Cardiac muscle cell (in vitro differentiated cells and primary cell): Measurements from ENCODE around the gene RBCK1. TPM values are rescaled to one million over a fixed set of nuclear protein-coding genes. Genes with fewer than 3 reads are reported as not detected.

Source experiments
- DNase-seq, 2 donors: peaks; one replicate each; pipeline versions ENCODE4 v3.0.0 to v3.0.0-alpha.2; 2010 to 2017; ENCODE audit warnings: low read depth in 1 of 2, low spot score in 1 of 2
- H3K27ac ChIP-seq: fragments of 200-600 bp; sonication (generic); 2 replicates; pipeline ENCODE4 v1.5.1; 2016
- H3K27me3 ChIP-seq: fragments of 200-600 bp; sonication (generic); 2 replicates; pipeline ENCODE4 v1.6.0; 2016; ENCODE audit warnings: control low read depth
- H3K36me3 ChIP-seq: fragments of 200-600 bp; sonication (generic); 2 replicates; pipeline ENCODE4 v1.5.1; 2016; ENCODE audit warnings: control low read depth
- H3K4me1 ChIP-seq: fragments of 200-600 bp; sonication (generic); 2 replicates; pipeline ENCODE4 v1.8.1; 2017; ENCODE audit warnings: low read depth, mild to moderate bottlenecking, mixed run types
- H3K4me3 ChIP-seq: fragments of 200-600 bp; sonication (generic); 2 replicates; pipeline ENCODE4 v1.5.1; 2016; ENCODE audit warnings: mild to moderate bottlenecking
- H3K9me3 ChIP-seq: fragments of 200-600 bp; sonication (generic); 2 replicates; pipeline ENCODE4 v1.5.1; 2017; ENCODE audit warnings: low read depth, mild to moderate bottlenecking, control low read depth
- CTCF ChIP-seq: IDR thresholded peaks from 2 replicates; pipeline ENCODE4 v1.5.1; 2012; ENCODE audit warnings: low read depth, mild to moderate bottlenecking, low read length
- polyA plus RNA-seq: library from polyadenylated mRNA; unstranded; fragments of >200 nt; fragmentation: Nextera tagmentation; extraction: Ambion mirVana; gene quantifications from 2 replicates; pipeline ENCODE4 v1.2.1, GENCODE V29; 2016
- total RNA-seq: library from RNA; depleted of rRNA; stranded (reverse); fragments of >200 nt; gene quantifications from 2 replicates; pipeline ENCODE4 v1.2.3, GENCODE V29; 2016

The RBCK1 gene
- total and polyA plus RNA-seq, 2 experiments from 2014 or later = 51.5 to 104 TPM

- DNase-seq = no peak
- peaks cover 8% of the 10 kb centered on the region for H3K36me3 ChIP-seq
- H3K4me3 ChIP-seq = no peak overlapping the region
- no peak overlapping the region for H3K27ac ChIP-seq
- no peak for TF ChIP-seq CTCF
- H3K27me3 ChIP-seq = no peaks in the 10 kb centered on the region
- H3K4me1 ChIP-seq = no peaks in the 10 kb centered on the region
- no peaks in the 10 kb centered on the region for H3K9me3 ChIP-seq
Measured at GRCh38 chr20:417801-418342, 9.8 kb downstream of the RBCK1 start.

DNA sequence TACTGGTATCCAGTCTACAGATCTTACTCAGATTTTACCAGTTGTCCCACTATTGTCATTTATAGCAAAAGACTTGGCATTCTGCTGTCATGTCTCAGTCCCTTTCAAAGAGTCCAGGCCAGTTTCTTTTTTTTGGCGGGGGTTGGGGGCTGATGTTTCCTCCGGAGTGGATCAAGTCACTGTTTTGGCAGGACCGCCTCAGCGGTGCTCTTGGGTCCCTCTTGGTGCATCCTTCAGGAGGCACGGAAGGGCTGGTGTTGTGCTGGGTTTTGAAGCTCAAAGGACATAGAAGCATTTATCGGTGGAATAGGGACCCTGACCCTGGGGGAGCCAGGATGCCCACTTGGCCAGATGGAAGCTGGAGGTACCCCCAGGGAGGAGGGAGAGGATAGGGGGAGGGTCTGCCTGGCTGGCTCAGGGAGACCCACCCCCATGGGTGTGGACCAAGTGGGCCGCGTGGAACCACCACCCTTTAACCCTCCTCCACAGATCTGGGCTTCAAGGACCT is 10.8 kb downstream of the RBCK1 start:
- no peaks in the 10 kb centered on the region for H3K27me3 ChIP-seq
- no peak overlapping the region for H3K27ac ChIP-seq
- peaks cover 11% of the 10 kb centered on the region for H3K36me3 ChIP-seq
- no peak overlapping the region for H3K4me3 ChIP-seq
- no peaks in the 10 kb centered on the region for H3K4me1 ChIP-seq
- no peak for DNase-seq
- no peaks in the 10 kb centered on the region for H3K9me3 ChIP-seq
- no peak for TF ChIP-seq CTCF

DNA sequence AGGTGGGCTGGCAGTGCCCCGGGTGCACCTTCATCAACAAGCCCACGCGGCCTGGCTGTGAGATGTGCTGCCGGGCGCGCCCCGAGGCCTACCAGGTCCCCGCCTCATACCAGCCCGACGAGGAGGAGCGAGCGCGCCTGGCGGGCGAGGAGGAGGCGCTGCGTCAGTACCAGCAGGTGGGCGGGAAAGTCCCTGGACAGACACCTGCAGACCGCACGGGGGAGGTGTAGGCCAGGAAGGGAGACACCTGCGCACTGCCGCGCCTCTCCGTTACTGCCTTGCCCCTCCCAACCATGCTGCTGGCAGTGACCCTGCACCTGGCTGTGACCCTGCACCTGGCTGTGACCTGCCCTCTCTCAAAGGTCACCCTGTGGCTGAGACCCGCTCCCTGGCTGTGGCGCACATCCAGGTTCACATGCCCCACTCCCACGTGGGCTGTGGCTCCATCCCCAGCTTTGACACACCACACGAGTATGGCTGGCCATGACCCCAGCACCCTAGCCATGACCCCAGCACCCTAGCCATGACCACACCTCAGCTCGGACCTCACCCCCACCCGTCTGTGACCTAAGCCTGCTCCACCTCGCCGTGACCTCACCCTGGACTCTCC is 11.6 kb downstream of the RBCK1 start:
- no peaks in the 10 kb centered on the region for H3K4me1 ChIP-seq
- H3K36me3 ChIP-seq = peaks cover 11% of the 10 kb centered on the region
- no peaks in the 10 kb centered on the region for H3K9me3 ChIP-seq
- H3K27ac ChIP-seq = no peak overlapping the region
- no peak for DNase-seq
- no peak for TF ChIP-seq CTCF
- H3K4me3 ChIP-seq = no peak overlapping the region
- H3K27me3 ChIP-seq = no peaks in the 10 kb centered on the region

- TF ChIP-seq CTCF = no peak
Measured at GRCh38 chr20:420166-420620, 12.1 kb downstream of the RBCK1 start.

DNA sequence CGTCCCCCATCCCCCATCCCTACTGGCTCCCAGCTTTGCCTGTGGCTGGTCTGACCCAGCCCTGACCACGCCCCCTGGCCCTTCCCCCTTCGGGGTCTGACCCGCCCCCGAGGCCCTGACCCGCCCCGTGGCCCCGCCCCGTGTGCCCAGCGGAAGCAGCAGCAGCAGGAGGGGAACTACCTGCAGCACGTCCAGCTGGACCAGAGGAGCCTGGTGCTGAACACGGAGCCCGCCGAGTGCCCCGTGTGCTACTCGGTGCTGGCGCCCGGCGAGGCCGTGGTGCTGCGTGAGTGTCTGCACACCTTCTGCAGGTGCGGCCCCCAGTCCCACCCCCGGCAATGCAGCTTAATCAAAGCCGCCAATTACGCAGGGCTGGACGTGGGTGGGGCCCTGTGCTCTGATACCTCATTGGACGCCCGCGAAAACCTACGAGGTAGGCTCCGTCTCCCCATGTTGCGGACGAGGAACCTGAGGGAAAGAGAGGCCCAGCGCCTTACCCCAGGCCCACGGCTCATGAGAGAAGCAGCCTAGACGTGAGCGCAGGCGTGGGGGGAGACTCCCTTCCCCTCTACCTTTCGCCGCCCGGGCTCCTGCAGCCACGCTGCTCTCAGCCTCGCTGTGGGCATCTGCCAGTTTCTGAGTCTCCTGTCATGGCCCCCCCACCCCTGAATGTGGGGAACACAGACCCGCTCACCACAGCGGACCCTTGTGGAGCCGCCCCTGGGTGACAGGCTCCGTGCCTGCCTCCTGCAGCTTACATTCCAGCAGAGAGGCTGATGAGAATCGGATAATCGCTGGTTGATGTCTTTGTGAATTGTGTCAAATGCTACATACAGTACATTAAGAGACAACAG is 12.8 kb downstream of the RBCK1 start:
- Histone ChIP-seq H3K9me3 (no peaks in the 10 kb centered on the region), H3K4me3 (no peak overlapping the region), H3K36me3 (peaks cover 11% of the 10 kb centered on the region), H3K27me3 (no peaks in the 10 kb centered on the region), H3K4me1 (no peaks in the 10 kb centered on the region), H3K27ac (no peak overlapping the region)
- no peak for DNase-seq
- no peak for TF ChIP-seq CTCF

More at GRCh38 chr20:420166-420620, 12.1 kb downstream of the RBCK1 start:
- Histone ChIP-seq H3K27me3 (no peaks in the 10 kb centered on the region), H3K4me1 (no peaks in the 10 kb centered on the region), H3K36me3 (peaks cover 11% of the 10 kb centered on the region), H3K27ac (no peak overlapping the region), H3K4me3 (no peak overlapping the region), H3K9me3 (no peaks in the 10 kb centered on the region)
- no peak for DNase-seq
